Urinary bladder (tissue), 4 donors: ENCODE data around the gene NR2C2. TPM values are rescaled to one million over a fixed set of nuclear protein-coding genes. Genes with fewer than 3 reads are reported as not detected.
"Not testable (repeated sequence)": the region's sequence is repeated elsewhere in the genome, so short reads cannot be mapped to it uniquely, and the experiment has no call there.

Experiments used
- DNase-seq: peaks from one replicate; pipeline ENCODE4 v3.0.0-alpha.2; 2015; ENCODE audit errors: extremely low spot score
- H3K27ac ChIP-seq: one replicate; pipeline ENCODE4 v1.5.1; 2013; ENCODE audit warnings: low read depth, mild to moderate bottlenecking, moderate library complexity
- H3K36me3 ChIP-seq: one replicate; pipeline ENCODE4 v1.6.1; 2013; ENCODE audit warnings: mild to moderate bottlenecking, moderate library complexity; ENCODE audit not compliant: insufficient read depth
- H3K4me1 ChIP-seq: one replicate; pipeline ENCODE4 v1.6.1; 2013; ENCODE audit warnings: mild to moderate bottlenecking, moderate library complexity; ENCODE audit not compliant: insufficient read depth
- H3K4me3 ChIP-seq: one replicate; pipeline ENCODE4 v1.5.1; 2013; ENCODE audit warnings: low read depth, low read length
- whole genome bisulfite sequencing: extraction: QIAGEN DNeasy Blood & Tissue Kit; methylation state at CpG from one replicate; pipeline ENCODE4 v1.1.7; 2013; 5-methylcytosine and 5-hydroxymethylcytosine counted together
- polyA plus RNA-seq: library from polyadenylated mRNA; stranded (reverse); fragments of 200-250 nt; gene quantifications from one replicate; pipeline ENCODE4 v1.2.3, GENCODE V29; 2013
- total RNA-seq: library from RNA; depleted of rRNA; stranded (reverse); fragments of >200 nt; gene quantifications from one replicate; pipeline ENCODE4 v1.2.3, GENCODE V29; 2014
- donor health status: healthy with polysubstance abuse.
- donor health status: healthy.

Gene NR2C2
- total RNA-seq (63.1 TPM), polyA plus RNA-seq (18.2 TPM)

GRCh38 chr3:14947100-14947885 is at the start of gene NR2C2:
TSS of gene NR2C2 (plus strand) at chr3:14947583. CDS start at chr3:15003915, 56,332 bp downstream.
- peak within 1 kb of the TSS; percentile 99 for H3K27ac ChIP-seq
- peak within 1 kb of the TSS; percentile 99 for H3K4me3 ChIP-seq
- WGBS, result under 1% methylated on average over 107 of the region's 108 CpGs
- no peak for DNase-seq
- H3K4me1 ChIP-seq, result no peaks in the 10 kb centered on the region
- peaks cover 3% of the 10 kb centered on the region for H3K36me3 ChIP-seq

- WGBS, result 77% methylated on average over 7 of the region's 7 CpGs
- DNase-seq, result no peak
These were observed 48.5 kb upstream of the NR2C2 start for GRCh38 chr3:14898929-14899328.

GRCh38 chr3:14899993-14900618 is 47.3 kb upstream of the NR2C2 start:
- WGBS, result 84% methylated on average over 9 of the region's 9 CpGs
- no peaks in the 10 kb centered on the region for H3K4me1 ChIP-seq
- H3K4me3 ChIP-seq, result no peak overlapping the region
- DNase-seq, result no peak
- no peak overlapping the region for H3K27ac ChIP-seq
- H3K36me3 ChIP-seq, result no peaks in the 10 kb centered on the region

More at GRCh38 chr3:14898929-14899328, 48.5 kb upstream of the NR2C2 start:
- Histone ChIP-seq H3K4me1 (no peaks in the 10 kb centered on the region), H3K4me3 (no peak overlapping the region), H3K36me3 (no peaks in the 10 kb centered on the region), H3K27ac (no peak overlapping the region)

GRCh38 chr3:14900881-14901873 is 46.2 kb upstream of the NR2C2 start:
- no peaks in the 10 kb centered on the region for H3K36me3 ChIP-seq
- H3K4me3 ChIP-seq, result no peak overlapping the region
- WGBS, result 81% methylated on average over 15 of the region's 15 CpGs
- DNase-seq, result no peak
- H3K27ac ChIP-seq, result no peak overlapping the region
- H3K4me1 ChIP-seq, result no peaks in the 10 kb centered on the region

GRCh38 chr3:14902719-14903118 is 44.7 kb upstream of the NR2C2 start:
- WGBS, result 28% methylated on average over 7 of the region's 7 CpGs
- peak; percentile 14 for DNase-seq
- no peaks in the 10 kb centered on the region for H3K4me1 ChIP-seq
- H3K27ac ChIP-seq, result no peak overlapping the region
- H3K4me3 ChIP-seq, result no peak overlapping the region
- no peaks in the 10 kb centered on the region for H3K36me3 ChIP-seq

GRCh38 chr3:14903501-14903900 is 43.9 kb upstream of the NR2C2 start:
- H3K4me1 ChIP-seq, H3K36me3 ChIP-seq, H3K27ac ChIP-seq, H3K4me3 ChIP-seq, DNase-seq: not testable (repeated sequence)
- 95% methylated on average over 1 of the region's 3 CpGs for WGBS

- DNase-seq, result no peak
These were observed 42.2 kb upstream of the NR2C2 start for GRCh38 chr3:14905055-14905657.

GRCh38 chr3:14906355-14906971 is 40.9 kb upstream of the NR2C2 start:
- Histone ChIP-seq H3K27ac (no peak overlapping the region), H3K4me3 (no peak overlapping the region), H3K36me3 (no peaks in the 10 kb centered on the region), H3K4me1 (no peaks in the 10 kb centered on the region)
- WGBS, result 85% methylated on average over 11 of the region's 11 CpGs
- DNase-seq, result no peak

More at GRCh38 chr3:14905055-14905657, 42.2 kb upstream of the NR2C2 start:
- Histone ChIP-seq H3K4me1 (no peaks in the 10 kb centered on the region), H3K36me3 (no peaks in the 10 kb centered on the region), H3K27ac (no peak overlapping the region), H3K4me3 (no peak overlapping the region)
- 95% methylated on average over 6 of the region's 6 CpGs for WGBS

- H3K36me3 ChIP-seq, result no peaks in the 10 kb centered on the region
- no peaks in the 10 kb centered on the region for H3K4me1 ChIP-seq
- no peak for DNase-seq
- no peak overlapping the region for H3K27ac ChIP-seq
- 80% methylated on average over 18 of the region's 18 CpGs for WGBS
- no peak overlapping the region for H3K4me3 ChIP-seq
These were observed 40.1 kb upstream of the NR2C2 start for GRCh38 chr3:14907043-14907966.

- Histone ChIP-seq H3K36me3 (no peaks in the 10 kb centered on the region), H3K4me3 (no peak overlapping the region), H3K4me1 (no peaks in the 10 kb centered on the region), H3K27ac (no peak overlapping the region)
- WGBS, result 91% methylated on average over 5 of the region's 5 CpGs
- DNase-seq, result no peak
These were observed 38.1 kb upstream of the NR2C2 start for GRCh38 chr3:14909250-14909649.

- no peak for DNase-seq
- WGBS, result 89% methylated on average over 11 of the region's 11 CpGs
- H3K4me3 ChIP-seq, result no peak overlapping the region
- no peaks in the 10 kb centered on the region for H3K36me3 ChIP-seq
- H3K27ac ChIP-seq, result no peak overlapping the region
- H3K4me1 ChIP-seq, result no peaks in the 10 kb centered on the region
These were observed 35.7 kb upstream of the NR2C2 start for GRCh38 chr3:14911651-14912050.
